ENCODE measurements around the gene SPATA33. TPM values are rescaled to one million over a fixed set of nuclear protein-coding genes. Genes with fewer than 3 reads are reported as not detected.
A peak's percentile ranks its signal among the peaks of the same experiment; 100 is the strongest.

Gene SPATA33
- total RNA-seq, 4 donors from 2014 or later: 4.4 to 10.1 (median 7.4) TPM

GRCh38 chr16:89708481-89708931 is 50.9 kb downstream of the SPATA33 start:
- TF ChIP-seq EP300 (IDR thresholded peaks at IDR 0.05; ENCODE audit: low read depth): no peak
- TF ChIP-seq POLR2AphosphoS5 (IDR thresholded peaks at IDR 0.05): peak in 1 of 3 donors; percentile 16
- Histone ChIP-seq H3K4me1 (peaks cover 7 to 26% (median 17%) of the 10 kb centered on the region in 4 donors), H3K27ac (no peak overlapping the region), H3K9me3 (no peaks in the 10 kb centered on the region), H3K4me3 (no peak overlapping the region), H3K36me3 (no peaks in the 10 kb centered on the region), H3K27me3 (peaks cover 12% of the 10 kb centered on the region)
- WGBS, 2 donors (ENCODE audit: low coverage in 1 of 2): 74% methylated on average over 19 of the region's 19 CpGs; no CpG with 5 or more reads in 1 of the 2 donors
- peak; percentile 79 for DNase-seq
- in situ Hi-C loops (cut with MboI; ENCODE audit: low pct_ligation_motif_present in 1 of 4, low pct_unique_long_range_greater_than_20kb in 1 of 4, low sequenced_read_pairs in 3 of 4) (loop anchor here in 2 of 4 donors (10.0 kb wide), 1 partner anchor 86 kb away; no protein-coding TSS in a partner anchor), intact Hi-C loops (cut with DNase I; ENCODE audit: low total_unique reads) (loop anchor here (10.0 kb wide), 1 partner anchor 86 kb away; no protein-coding TSS in a partner anchor)

DNA sequence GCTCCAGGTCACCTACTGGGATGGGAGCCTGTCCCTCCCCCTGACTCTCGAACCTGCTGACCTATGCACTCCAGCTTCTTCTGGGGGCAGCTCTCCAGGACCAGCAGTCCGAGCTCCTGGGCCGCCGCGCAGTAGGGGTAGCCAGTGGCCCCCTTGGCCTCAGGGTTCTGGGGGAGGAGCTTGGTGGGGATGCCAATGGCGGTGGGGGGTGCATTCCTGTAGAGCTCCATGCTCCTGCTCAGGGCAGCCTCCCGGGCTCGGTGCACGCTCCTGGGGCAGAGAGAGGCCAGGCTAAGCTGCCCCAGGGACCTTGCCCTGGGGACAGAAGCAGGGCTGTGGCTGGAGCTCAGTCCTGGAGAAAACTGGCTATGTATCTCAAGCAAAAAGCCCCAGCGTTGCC is 51.5 kb downstream of the SPATA33 start:
- H3K4me3 ChIP-seq: no peak overlapping the region
- intact Hi-C loops (cut with DNase I; ENCODE audit: low total_unique reads): loop anchor here (10.0 kb wide), 1 partner anchor 86 kb away; no protein-coding TSS in a partner anchor
- in situ Hi-C loops (cut with MboI; ENCODE audit: low pct_ligation_motif_present in 1 of 4, low pct_unique_long_range_greater_than_20kb in 1 of 4, low sequenced_read_pairs in 3 of 4): loop anchor here in 2 of 4 donors (10.0 kb wide), 1 partner anchor 86 kb away; no protein-coding TSS in a partner anchor
- TF ChIP-seq CTCF (IDR thresholded peaks at IDR 0.05) (no peak), POLR2AphosphoS5 (IDR thresholded peaks at IDR 0.05) (no peak)
- no peaks in the 10 kb centered on the region for H3K36me3 ChIP-seq
- no peak for DNase-seq
- no peak overlapping the region for H3K27ac ChIP-seq
- no peaks in the 10 kb centered on the region for H3K9me3 ChIP-seq
- 78% methylated on average over 6 of the region's 10 CpGs; no CpG with 5 or more reads in 1 of the 2 donors for WGBS, 2 donors (ENCODE audit: low coverage in 1 of 2)
- H3K4me1 ChIP-seq: peaks cover 7 to 26% (median 17%) of the 10 kb centered on the region in 4 donors
- H3K27me3 ChIP-seq: peaks cover 12% of the 10 kb centered on the region

GRCh38 chr16:89709716-89710432 is 52.2 kb downstream of the SPATA33 start:
- in situ Hi-C loops (cut with MboI; ENCODE audit: low pct_ligation_motif_present in 1 of 4, low pct_unique_long_range_greater_than_20kb in 1 of 4, low sequenced_read_pairs in 3 of 4): loop anchor here in 2 of 4 donors (10.0 kb wide), 1 partner anchor 85 kb away; no protein-coding TSS in a partner anchor
- no peak overlapping the region for H3K27ac ChIP-seq
- intact Hi-C loops (cut with DNase I; ENCODE audit: low total_unique reads): loop anchor here (10.0 kb wide), 1 partner anchor 85 kb away; no protein-coding TSS in a partner anchor

DNA sequence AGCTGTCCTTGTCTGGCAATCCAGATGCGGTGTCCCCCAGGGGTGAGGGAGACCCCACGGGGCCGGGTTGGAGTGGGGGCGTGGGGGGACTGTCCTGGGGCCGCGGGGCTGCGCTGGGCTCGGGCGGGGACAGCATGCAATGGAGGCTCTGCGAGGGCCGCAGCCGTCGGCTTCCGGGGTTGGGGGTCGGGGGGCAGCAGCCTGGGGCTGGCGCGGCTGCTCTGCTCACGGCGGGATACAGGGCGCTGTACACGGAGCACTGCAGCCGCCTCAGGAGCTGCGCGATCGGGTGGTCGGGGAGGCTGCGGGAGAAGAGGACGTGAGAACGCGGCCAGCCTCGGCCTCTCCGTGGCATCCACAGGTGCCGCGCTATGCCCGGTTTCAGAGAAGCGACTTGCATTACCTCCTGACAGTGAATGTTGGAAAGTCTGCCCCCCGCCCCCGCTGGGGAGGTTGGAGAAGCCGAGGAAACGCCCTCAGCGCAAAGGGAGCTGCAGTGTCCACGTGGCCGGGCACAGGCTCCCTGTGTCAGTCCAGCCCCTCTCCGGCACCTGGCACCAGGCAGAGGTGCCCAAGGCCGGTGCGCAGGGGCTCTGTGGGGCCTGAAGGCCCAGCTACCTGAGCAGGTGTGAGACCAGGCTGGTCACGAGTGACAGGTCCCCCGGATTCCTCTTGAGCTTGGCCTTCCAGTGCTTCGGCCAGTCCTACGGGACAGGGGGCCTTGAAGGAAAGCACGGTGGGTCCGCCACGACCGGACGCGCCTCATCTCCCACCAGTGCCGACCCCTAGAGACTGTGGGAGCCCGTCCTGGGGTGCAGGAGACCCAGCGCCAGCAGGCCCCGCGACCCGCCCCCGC is 53.3 kb downstream of the SPATA33 start:
- Histone ChIP-seq H3K4me3 (no peak overlapping the region), H3K27me3 (peaks cover 12% of the 10 kb centered on the region), H3K9me3 (no peaks in the 10 kb centered on the region), H3K4me1 (peaks cover 7 to 26% (median 17%) of the 10 kb centered on the region in 4 donors), H3K27ac (no peak overlapping the region), H3K36me3 (no peaks in the 10 kb centered on the region)
- in situ Hi-C loops (cut with MboI; ENCODE audit: low pct_ligation_motif_present in 1 of 4, low pct_unique_long_range_greater_than_20kb in 1 of 4, low sequenced_read_pairs in 3 of 4) (no loop called here), intact Hi-C loops (cut with DNase I; ENCODE audit: low total_unique reads) (no loop called here)
- no peak for DNase-seq
- TF ChIP-seq CTCF (IDR thresholded peaks at IDR 0.05) (no peak), POLR2AphosphoS5 (IDR thresholded peaks at IDR 0.05) (no peak), EP300 (IDR thresholded peaks at IDR 0.05; ENCODE audit: low read depth) (no peak), POLR2A (IDR thresholded peaks at IDR 0.05) (no peak)
- 88% methylated on average over 39 of the region's 63 CpGs; no CpG with 5 or more reads in 1 of the 2 donors for WGBS, 2 donors (ENCODE audit: low coverage in 1 of 2)

More at GRCh38 chr16:89709716-89710432, 52.2 kb downstream of the SPATA33 start:
- no peak for DNase-seq
- Histone ChIP-seq H3K27me3 (peaks cover 12% of the 10 kb centered on the region), H3K36me3 (no peaks in the 10 kb centered on the region), H3K4me3 (no peak overlapping the region), H3K9me3 (no peaks in the 10 kb centered on the region), H3K4me1 (peaks cover 7 to 26% (median 17%) of the 10 kb centered on the region in 4 donors)
- TF ChIP-seq POLR2AphosphoS5 (IDR thresholded peaks at IDR 0.05) (no peak), EP300 (IDR thresholded peaks at IDR 0.05; ENCODE audit: low read depth) (no peak), POLR2A (IDR thresholded peaks at IDR 0.05) (no peak), CTCF (IDR thresholded peaks at IDR 0.05) (no peak)
- 80% methylated on average over 19 of the region's 19 CpGs; no CpG with 5 or more reads in 1 of the 2 donors for WGBS, 2 donors (ENCODE audit: low coverage in 1 of 2)

Data from transverse colon (tissue), 4 donors.